Neural cell (in vitro differentiated cells): Measurements from ENCODE around the gene PPHLN1. TPM values are rescaled to one million over a fixed set of nuclear protein-coding genes. Genes with fewer than 3 reads are reported as not detected.

Experiments
- H2AFZ ChIP-seq: fragments of 200-600, 300-800 bp; sonication (generic), shearing (Covaris generic); 2 replicates; pipeline ENCODE4 v1.6.0; 2014; ENCODE audit warnings: low read depth, mild to moderate bottlenecking, antibody characterized with exemption, low read length, moderate library complexity
- H3F3A ChIP-seq: fragments of 200-600 bp; shearing (Covaris generic); 2 replicates; pipeline ENCODE4 v1.6.1; 2016; ENCODE audit warnings: mild to moderate bottlenecking, moderate library complexity, mixed read lengths, antibody characterized with exemption, low read length; ENCODE audit not compliant: insufficient read depth, poor library complexity, severe bottlenecking
- H3K27ac ChIP-seq: fragments of 200-600, 300-800 bp; sonication (generic), shearing (Covaris generic); 2 replicates; pipeline ENCODE4 v1.5.1; 2014; ENCODE audit warnings: mild to moderate bottlenecking, low read length, moderate library complexity
- H3K27me3 ChIP-seq: fragments of 300-800, 200-600 bp; sonication (generic), shearing (Covaris generic); 2 replicates; pipeline ENCODE4 v1.6.0; 2014; ENCODE audit warnings: mild to moderate bottlenecking, low read depth, low read length, moderate library complexity; ENCODE audit not compliant: insufficient read depth
- H3K36me3 ChIP-seq: fragments of 300-800, 200-600 bp; sonication (generic), shearing (Covaris generic); 2 replicates; pipeline ENCODE4 v1.5.1; 2014; ENCODE audit warnings: mild to moderate bottlenecking, antibody characterized with exemption, low read length, moderate library complexity; ENCODE audit not compliant: insufficient read depth
- H3K4me2 ChIP-seq: fragments of 300-800, 200-600 bp; sonication (generic), shearing (Covaris generic); 2 replicates; pipeline ENCODE4 v1.6.0; 2014; ENCODE audit warnings: mild to moderate bottlenecking, low read length
- H3K4me3 ChIP-seq: fragments of 300-800, 200-600 bp; sonication (generic), shearing (Covaris generic); 2 replicates; pipeline ENCODE4 v1.5.1; 2014; ENCODE audit warnings: mild to moderate bottlenecking, low read length, moderate library complexity
- H3K79me2 ChIP-seq: fragments of 200-600 bp; shearing (Covaris generic); replicated peaks from 2 replicates; pipeline ENCODE4 v1.6.0; 2014; ENCODE audit warnings: mild to moderate bottlenecking, low read length, moderate library complexity; ENCODE audit not compliant: insufficient read depth
- H3K9ac ChIP-seq: fragments of 300-800, 200-600 bp; sonication (generic), shearing (Covaris generic); 2 replicates; pipeline ENCODE4 v1.6.1; 2016; ENCODE audit warnings: mild to moderate bottlenecking, low read length, mixed read lengths
- H3K9me2 ChIP-seq: fragments of 200-600 bp; shearing (Covaris generic); 2 replicates; pipeline ENCODE4 v1.6.1; 2016; ENCODE audit warnings: mild to moderate bottlenecking, low read length, mixed read lengths; ENCODE audit not compliant: insufficient read depth
- H3K9me3 ChIP-seq: fragments of 200-600, 300-800 bp; sonication (generic), shearing (Covaris generic); 2 replicates; pipeline ENCODE4 v1.6.1; 2016; ENCODE audit warnings: mild to moderate bottlenecking, mixed run types, low read length, moderate library complexity, mixed read lengths
- H4K20me1 ChIP-seq: fragments of 200-600 bp; shearing (Covaris generic); 2 replicates; pipeline ENCODE4 v1.6.1; 2016; ENCODE audit warnings: mild to moderate bottlenecking, mixed run types; ENCODE audit not compliant: insufficient read depth
- EP300 ChIP-seq: fragments of 450-650 bp; conservative IDR thresholded peaks from 2 replicates; pipeline ENCODE4 v1.6.1; 2014; ENCODE audit warnings: antibody characterized with exemption, mild to moderate bottlenecking, moderate library complexity; ENCODE audit not compliant: poor library complexity, severe bottlenecking
- EZH2 ChIP-seq: fragments of 200-600, 300-800 bp; shearing (Covaris generic), sonication (generic); IDR thresholded peaks from 2 replicates; pipeline ENCODE4 v1.6.1; 2014; ENCODE audit warnings: antibody characterized with exemption, low read length, borderline replicate concordance, mild to moderate bottlenecking; ENCODE audit not compliant: insufficient read depth, poor library complexity, severe bottlenecking
- MXI1 ChIP-seq: fragments of 450-650 bp; conservative IDR thresholded peaks from 2 replicates; pipeline ENCODE4 v1.6.1; 2014; ENCODE audit warnings: antibody characterized with exemption, mild to moderate bottlenecking; ENCODE audit not compliant: poor library complexity, severe bottlenecking
- POLR2AphosphoS5 ChIP-seq: IDR thresholded peaks from 2 replicates; pipeline ENCODE4 v1.6.1; 2012
- RAD21 ChIP-seq: fragments of 450-650 bp; conservative IDR thresholded peaks from 2 replicates; pipeline ENCODE4 v1.6.1; 2014; ENCODE audit warnings: antibody characterized with exemption, mild to moderate bottlenecking, moderate library complexity
- SMC3 ChIP-seq: fragments of 450-650 bp; conservative IDR thresholded peaks from 2 replicates; pipeline ENCODE4 v1.6.1; 2014; ENCODE audit warnings: antibody characterized with exemption, mild to moderate bottlenecking, moderate library complexity; ENCODE audit not compliant: poor library complexity
- TAF1 ChIP-seq: IDR thresholded peaks from 2 replicates; pipeline ENCODE4 v1.6.1; 2012; ENCODE audit warnings: low read depth
- polyA plus RNA-seq: library from polyadenylated mRNA; depleted of rRNA; stranded (reverse); fragments of >200 nt; gene quantifications from 2 replicates; pipeline ENCODE4 v1.2.3, GENCODE V29; 2014
- TF ChIP-seq, protein P1 (sequence below): fragments of 450-650 bp; IDR thresholded peaks from 2 replicates; pipeline ENCODE4 v1.5.1; 2014; ENCODE audit warnings: antibody characterized with exemption, mild to moderate bottlenecking, moderate library complexity; ENCODE audit not compliant: poor library complexity, severe bottlenecking

The PPHLN1 gene
- polyA plus RNA-seq, 1 donor from 2014 or later: 192 TPM

DNA sequence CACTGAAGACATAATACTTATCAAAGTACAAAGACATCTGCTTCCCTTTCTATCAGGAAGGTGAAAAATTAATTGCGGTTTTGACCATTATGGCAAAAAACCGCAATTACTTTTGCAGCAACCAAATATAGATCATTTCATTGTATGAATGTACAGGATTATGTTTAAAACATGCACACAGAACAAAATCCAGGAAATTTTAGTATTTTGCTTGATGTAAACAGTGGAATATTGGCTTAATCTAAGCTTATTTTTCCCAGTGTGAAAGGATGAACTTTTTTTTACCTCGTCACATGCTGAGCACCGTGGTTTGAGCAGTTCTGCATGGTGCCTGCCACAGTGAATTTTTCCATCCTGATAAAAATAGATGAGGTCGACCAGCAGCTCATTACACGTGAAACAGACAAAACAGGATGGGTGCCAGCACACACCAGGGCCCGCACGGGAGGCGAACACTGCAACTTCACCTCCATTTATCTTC is 142.4 kb downstream of the PPHLN1 start:
- Histone ChIP-seq H3K36me3 (peaks cover 14% of the 10 kb centered on the region), H3K79me2 (no peaks in the 10 kb centered on the region), H3K9ac (no peak overlapping the region), H3K27me3 (no peaks in the 10 kb centered on the region), H3K27ac (no peak overlapping the region), H4K20me1 (no peaks in the 10 kb centered on the region), H3F3A (no peaks in the 10 kb centered on the region), H3K9me3 (no peaks in the 10 kb centered on the region), H3K4me3 (no peak overlapping the region), H2AFZ (no peak overlapping the region), H3K4me2 (no peak overlapping the region), H3K9me2 (no peaks in the 10 kb centered on the region)
- TF ChIP-seq, protein P1, sequence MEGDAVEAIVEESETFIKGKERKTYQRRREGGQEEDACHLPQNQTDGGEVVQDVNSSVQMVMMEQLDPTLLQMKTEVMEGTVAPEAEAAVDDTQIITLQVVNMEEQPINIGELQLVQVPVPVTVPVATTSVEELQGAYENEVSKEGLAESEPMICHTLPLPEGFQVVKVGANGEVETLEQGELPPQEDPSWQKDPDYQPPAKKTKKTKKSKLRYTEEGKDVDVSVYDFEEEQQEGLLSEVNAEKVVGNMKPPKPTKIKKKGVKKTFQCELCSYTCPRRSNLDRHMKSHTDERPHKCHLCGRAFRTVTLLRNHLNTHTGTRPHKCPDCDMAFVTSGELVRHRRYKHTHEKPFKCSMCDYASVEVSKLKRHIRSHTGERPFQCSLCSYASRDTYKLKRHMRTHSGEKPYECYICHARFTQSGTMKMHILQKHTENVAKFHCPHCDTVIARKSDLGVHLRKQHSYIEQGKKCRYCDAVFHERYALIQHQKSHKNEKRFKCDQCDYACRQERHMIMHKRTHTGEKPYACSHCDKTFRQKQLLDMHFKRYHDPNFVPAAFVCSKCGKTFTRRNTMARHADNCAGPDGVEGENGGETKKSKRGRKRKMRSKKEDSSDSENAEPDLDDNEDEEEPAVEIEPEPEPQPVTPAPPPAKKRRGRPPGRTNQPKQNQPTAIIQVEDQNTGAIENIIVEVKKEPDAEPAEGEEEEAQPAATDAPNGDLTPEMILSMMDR: no peak
- no peak for TF ChIP-seq EP300
- no peak for TF ChIP-seq SMC3
- TF ChIP-seq MXI1: no peak
- no peak for TF ChIP-seq POLR2AphosphoS5

DNA sequence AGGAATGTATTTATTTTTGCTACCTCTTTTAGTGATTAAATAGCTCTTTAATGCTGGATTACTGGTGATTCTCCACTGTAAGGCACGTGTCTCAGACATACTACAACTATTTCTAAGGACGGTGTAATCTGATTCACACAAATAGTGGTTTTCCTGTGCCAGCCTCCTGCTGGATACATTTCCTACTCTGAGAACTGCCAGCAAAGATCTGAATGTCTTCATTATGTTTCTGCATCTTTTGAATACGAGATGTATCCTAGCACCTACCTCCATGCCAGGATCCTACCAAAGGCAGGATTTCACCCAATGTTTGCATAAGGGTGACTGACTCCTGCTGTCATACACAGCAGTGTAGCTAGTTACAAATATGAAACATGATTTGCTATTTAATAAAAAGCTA is 143.0 kb downstream of the PPHLN1 start:
- TF ChIP-seq EZH2 (no peak), EP300 (no peak), RAD21 (no peak), MXI1 (no peak), POLR2AphosphoS5 (no peak), TAF1 (no peak), SMC3 (no peak)
- TF ChIP-seq, protein P1: no peak
- Histone ChIP-seq H3K9me2 (no peaks in the 10 kb centered on the region), H4K20me1 (no peaks in the 10 kb centered on the region), H3K9me3 (no peaks in the 10 kb centered on the region), H3K27ac (no peak overlapping the region), H2AFZ (no peak overlapping the region), H3K9ac (no peak overlapping the region), H3K27me3 (no peaks in the 10 kb centered on the region), H3K36me3 (peaks cover 14% of the 10 kb centered on the region), H3K4me3 (no peak overlapping the region), H3K79me2 (no peaks in the 10 kb centered on the region), H3K4me2 (no peak overlapping the region), H3F3A (no peaks in the 10 kb centered on the region)
